HepG2 (cell line): Measurements from ENCODE around the gene TRIM67. TPM values are rescaled to one million over a fixed set of nuclear protein-coding genes. Genes with fewer than 3 reads are reported as not detected.

Experiments
- ATAC-seq: fragments of 200-7000 bp; cut with Tn5 transposase; 3 replicates; pipeline ENCODE4 v1.9.1; 2020; ENCODE audit warnings: mild to moderate bottlenecking, moderate library complexity
- BruUV-seq: library from RNA; stranded (reverse); fragments of 400-500 nt; replicated peaks from 2 replicates; lab custom pipeline; 2021; lab: Mats Ljungman, UMichigan
- CTCF ChIA-PET: fragments of 300-600 bp; formaldehyde crosslinking; extraction: SDS; loops from one replicate; lab custom pipeline; 2021; ENCODE audit warnings: low total read pairs, inconsistent platforms, low intra/inter-chr PET ratio; lab: Yijun Ruan, JAX
- POLR2A ChIA-PET: fragments of 350-600 bp; sonication (Branson Sonifier 250); formaldehyde crosslinking; loops from one replicate; lab custom pipeline; 2020; ENCODE audit warnings: antibody characterized with exemption, inconsistent platforms; lab: Yijun Ruan, JAX
- DNase-seq: peaks from one replicate; pipeline ENCODE4 v3.0.0-alpha.2; 2015; ENCODE audit warnings: low spot score
- FAIRE-seq: peaks from 3 replicates; lab custom pipeline; 2011; peaks lifted over from hg19 to GRCh38; lab: Jason Lieb, UNC
- H2AFZ ChIP-seq: one replicate; pipeline ENCODE4 v1.6.1; 2011; ENCODE audit warnings: low read length, inconsistent platforms
- H3K27ac ChIP-seq: fragments of 300-600 bp; 3 replicates; pipeline ENCODE4 v1.8.0; 2011; ENCODE audit warnings: mixed run types, mild to moderate bottlenecking, mixed read lengths, low read length, inconsistent platforms; ENCODE audit not compliant: insufficient read depth; ENCODE audit errors: extremely low read length
- H3K27me3 ChIP-seq, 2 experiments: fragments of 200-600 bp in 1 of 2; 2 replicates in 1 of 2; 3 replicates in 1 of 2; pipeline versions ENCODE4 v1.6.0 to v1.8.0; 2011; ENCODE audit warnings: low read length in 2 of 2, mild to moderate bottlenecking in 2 of 2, moderate library complexity in 2 of 2, inconsistent platforms in 1 of 2; ENCODE audit not compliant: insufficient read depth in 2 of 2, control insufficient read depth in 1 of 2
- H3K36me3 ChIP-seq, 2 experiments: fragments of 200-600 bp in 1 of 2; replicated peaks in 1 of 2; 2 replicates in 1 of 2; 3 replicates in 1 of 2; pipeline versions ENCODE4 v1.5.1 to v1.8.0; 2011; ENCODE audit warnings: low read length in 2 of 2, inconsistent platforms in 1 of 2; ENCODE audit not compliant: insufficient read depth in 2 of 2, control insufficient read depth in 1 of 2
- H3K4me1 ChIP-seq: 2 replicates; pipeline ENCODE4 v1.5.1; 2012; ENCODE audit warnings: low read length, inconsistent platforms; ENCODE audit not compliant: insufficient read depth
- H3K4me2 ChIP-seq: 2 replicates; pipeline ENCODE4 v1.6.0; 2011; ENCODE audit warnings: low read depth, low read length, inconsistent platforms
- H3K4me3 ChIP-seq, 3 experiments: fragments of 200-600 bp in 1 of 3; sonication (generic), shearing (Covaris generic) in 1 of 3; replicated peaks in 1 of 3; 2 replicates each; pipeline ENCODE4 v1.5.1; 2011 to 2016; ENCODE audit warnings: low read length in 3 of 3, inconsistent platforms in 2 of 3, low read depth in 2 of 3, mild to moderate bottlenecking in 2 of 3, control low read depth in 1 of 3, mixed read lengths in 1 of 3; ENCODE audit not compliant: insufficient read depth in 1 of 3
- H3K79me2 ChIP-seq: one replicate; pipeline ENCODE4 v1.6.1; 2011; ENCODE audit warnings: low read length, inconsistent platforms; ENCODE audit not compliant: insufficient read depth
- H3K9ac ChIP-seq: 2 replicates; pipeline ENCODE4 v1.6.0; 2011; ENCODE audit warnings: mild to moderate bottlenecking, low read depth, low read length, inconsistent platforms; ENCODE audit not compliant: insufficient read depth
- H3K9me3 ChIP-seq: 2 replicates; pipeline ENCODE4 v1.5.1; 2012; ENCODE audit warnings: mild to moderate bottlenecking, low read length
- H4K20me1 ChIP-seq: 2 replicates; pipeline ENCODE4 v1.6.0; 2011; ENCODE audit warnings: inconsistent platforms, mild to moderate bottlenecking, low read length, moderate library complexity; ENCODE audit not compliant: insufficient read depth
- ERF ChIP-seq: IDR thresholded peaks from 2 replicates; pipeline ENCODE4 v1.6.1; 2018; ENCODE audit warnings: missing biosample characterization, missing genetic modification reagents
- GRHL1 ChIP-seq: sonication (generic); formaldehyde crosslinking; conservative IDR thresholded peaks from 2 replicates; pipeline ENCODE4 v1.8.0; 2022; ENCODE audit warnings: missing genetic modification reagents
- HDAC1 ChIP-seq: sonication (generic); formaldehyde crosslinking; IDR thresholded peaks from 2 replicates; pipeline ENCODE4 v1.5.1; 2020; ENCODE audit warnings: mild to moderate bottlenecking, missing genetic modification reagents
- MBNL3 ChIP-seq: fragments of 250-450 bp; sonication (Bioruptor Pico); conservative IDR thresholded peaks from 2 replicates; pipeline ENCODE4 v1.8.0; 2022; ENCODE audit warnings: mild to moderate bottlenecking, inconsistent platforms
- MEIS2 ChIP-seq: sonication (generic); formaldehyde crosslinking; IDR thresholded peaks from 2 replicates; pipeline ENCODE4 v1.9.0; 2021; ENCODE audit warnings: mild to moderate bottlenecking, missing genetic modification reagents
- MTA3 ChIP-seq: sonication (generic); formaldehyde crosslinking; IDR thresholded peaks from 2 replicates; pipeline ENCODE4 v1.4.0; 2020; ENCODE audit warnings: missing genetic modification reagents
- SRSF1 ChIP-seq: fragments of 200-400 bp; formaldehyde crosslinking; optimal IDR thresholded peaks from 2 replicates; pipeline ENCODE3; 2017; ENCODE audit warnings: mild to moderate bottlenecking, low read depth, low read length, moderate library complexity
- SRSF9 ChIP-seq: fragments of 200-400 bp; formaldehyde crosslinking; IDR thresholded peaks from 2 replicates; pipeline ENCODE4 v1.6.1; 2018; ENCODE audit warnings: borderline replicate concordance, mild to moderate bottlenecking, low read depth, low read length; ENCODE audit not compliant: insufficient read depth, poor library complexity, severe bottlenecking
- TOE1 ChIP-seq: sonication (generic); formaldehyde crosslinking; IDR thresholded peaks from 2 replicates; pipeline ENCODE4 v1.4.0; 2020; ENCODE audit warnings: mild to moderate bottlenecking, missing genetic modification reagents
- ZBTB37 ChIP-seq: sonication (generic); formaldehyde crosslinking; IDR thresholded peaks from 2 replicates; pipeline ENCODE4 v1.4.0; 2020; ENCODE audit warnings: mild to moderate bottlenecking, missing genetic modification reagents
- ZKSCAN5 ChIP-seq: sonication (generic); formaldehyde crosslinking; IDR thresholded peaks from 2 replicates; pipeline ENCODE4 v1.5.1; 2020; ENCODE audit warnings: mild to moderate bottlenecking, missing genetic modification reagents
- ZNF468 ChIP-seq: sonication (generic); formaldehyde crosslinking; IDR thresholded peaks from 2 replicates; pipeline ENCODE4 v1.8.0; 2022; ENCODE audit warnings: mild to moderate bottlenecking, moderate library complexity, missing genetic modification reagents
- ZNF558 ChIP-seq: sonication (generic); formaldehyde crosslinking; IDR thresholded peaks from 2 replicates; pipeline ENCODE4 v1.9.0; 2022; ENCODE audit warnings: mild to moderate bottlenecking, missing genetic modification reagents, borderline replicate concordance
- ZNF567 ChIP-seq: sonication (generic); formaldehyde crosslinking; IDR thresholded peaks from 2 replicates; pipeline ENCODE4 v1.8.1; 2023; ENCODE audit warnings: mild to moderate bottlenecking, missing genetic modification reagents, borderline replicate concordance
- ZNF775 ChIP-seq: sonication (generic); formaldehyde crosslinking; IDR thresholded peaks from 2 replicates; pipeline ENCODE4 v1.4.0; 2020; ENCODE audit warnings: missing genetic modification reagents, mild to moderate bottlenecking, moderate library complexity, borderline replicate concordance
- ZNF83 ChIP-seq: sonication (generic); formaldehyde crosslinking; IDR thresholded peaks from 2 replicates; pipeline ENCODE4 v1.4.0; 2020; ENCODE audit warnings: missing genetic modification reagents, mild to moderate bottlenecking, borderline replicate concordance
- WGBS: methylation state at CpG from one replicate; pipeline ENCODE4 v1.1.6; 2017; ENCODE audit warnings: low lambda C conversion rate; 5-methylcytosine and 5-hydroxymethylcytosine counted together
- in situ Hi-C: cut with HindIII; loops from 2 replicates; pipeline ENCODE4 v1.10.0; 2017; ENCODE audit warnings: low pct_unique_long_range_greater_than_20kb; ENCODE audit not compliant: extremely low pct_ligation_motif_present
- intact Hi-C: fragments of 100-400 bp; cut with micrococcal nuclease; formaldehyde crosslinking; loops from one replicate; pipeline ENCODE4 v1.10.0; 2022; ENCODE audit not compliant: unreplicated experiment
- polyA plus RNA-seq, 8 experiments: library from polyadenylated mRNA; depleted of rRNA in 3 of 8; stranded (reverse) in 7 of 8; unstranded in 1 of 8; fragments of >200 nt; fragmentation: Illumina TruSeq in 4 of 8; extraction: Trizol in 4 of 8; gene quantifications; 2 replicates each; pipeline versions ENCODE4 v1.2.1 to v1.2.3, GENCODE V29; 2011 to 2016; ENCODE audit warnings: low read depth in 4 of 8, missing spikeins in 1 of 8, mixed read lengths in 1 of 8; ENCODE audit not compliant: insufficient read depth in 1 of 8
- total RNA-seq, 5 experiments: library from RNA; depleted of rRNA; stranded (reverse); fragments of >200 nt; fragmentation: Illumina TruSeq; extraction: Trizol; gene quantifications; 2 replicates each; pipeline ENCODE4 v1.2.3, GENCODE V29; 2016; ENCODE audit warnings: low read depth in 1 of 5

Gene TRIM67
- total and polyA plus RNA-seq, 2 of the 13 experiments (the other 11 are each of a cell fraction or from before 2014, with no cell fraction given): not detected

GRCh38 chr1:231144416-231145193 lies 17.3 kb upstream of the TRIM67 start:
- CTCF ChIA-PET: no interaction called here
- H3K27ac ChIP-seq: no peak overlapping the region
- TF ChIP-seq ZNF558 (CRISPR knock-in tag): no peak
- no peaks in the 10 kb centered on the region for H4K20me1 ChIP-seq
- POLR2A ChIA-PET: no interaction called here
- no peaks in the 10 kb centered on the region for H3K27me3 ChIP-seq
- no TSS peak for BruUV-seq
- no peak overlapping the region for H2AFZ ChIP-seq
- H3K4me2 ChIP-seq: no peak overlapping the region
- H3K4me1 ChIP-seq: no peaks in the 10 kb centered on the region
- WGBS: 51% methylated on average over 7 of the region's 7 CpGs
- H3K9me3 ChIP-seq: no peaks in the 10 kb centered on the region
- intact Hi-C loops (no loop called here), in situ Hi-C loops (no loop called here)
- H3K36me3 ChIP-seq: no peaks in the 10 kb centered on the region
- FAIRE-seq (no peak), ATAC-seq (no peak), DNase-seq (no peak)
- H3K9ac ChIP-seq: no peak overlapping the region
- no peaks in the 10 kb centered on the region for H3K79me2 ChIP-seq
- H3K4me3 ChIP-seq: no peak overlapping the region

GRCh38 chr1:231147896-231148295 lies 14.0 kb upstream of the TRIM67 start:
- POLR2A ChIA-PET: no interaction called here
- ATAC-seq (no peak), FAIRE-seq (no peak), DNase-seq (no peak)
- CTCF ChIA-PET: no interaction called here
- 15% methylated on average over 3 of the region's 3 CpGs for WGBS
- Histone ChIP-seq H3K27ac (no peak overlapping the region), H3K4me2 (no peak overlapping the region), H3K27me3 (no peaks in the 10 kb centered on the region), H3K9me3 (no peaks in the 10 kb centered on the region), H3K4me3 (no peak overlapping the region), H3K79me2 (no peaks in the 10 kb centered on the region), H3K36me3 (no peaks in the 10 kb centered on the region), H4K20me1 (no peaks in the 10 kb centered on the region), H3K9ac (no peak overlapping the region), H3K4me1 (no peaks in the 10 kb centered on the region), H2AFZ (no peak overlapping the region)
- intact Hi-C loops: no loop called here
- in situ Hi-C loops: no loop called here
- BruUV-seq: no TSS peak
- TF ChIP-seq SRSF9 (no peak), MBNL3 (CRISPR knock-in tag) (no peak), ZBTB37 (no peak), ZNF567 (CRISPR knock-in tag) (no peak), ZKSCAN5 (CRISPR knock-in tag) (no peak), ZNF775 (CRISPR knock-in tag) (no peak), ZNF468 (CRISPR knock-in tag) (no peak), ZNF83 (no peak), MEIS2 (CRISPR knock-in tag) (no peak), MTA3 (CRISPR knock-in tag) (no peak), SRSF1 (no peak), HDAC1 (CRISPR knock-in tag) (no peak), ERF (CRISPR knock-in tag) (no peak), GRHL1 (CRISPR knock-in tag) (no peak), TOE1 (CRISPR knock-in tag) (no peak)
